Panc1 (cell line): ENCODE data around the gene ZCWPW1.

Experiments used
- POLR2AphosphoS5 ChIP-seq: IDR thresholded peaks from 2 replicates; pipeline ENCODE4 v1.6.1; 2012; ENCODE audit warnings: mild to moderate bottlenecking, low read depth, low read length, moderate library complexity
- SIN3A ChIP-seq: IDR thresholded peaks from 2 replicates; pipeline ENCODE4 v1.6.1; 2012; ENCODE audit warnings: low read depth, mild to moderate bottlenecking, low read length, moderate library complexity, borderline replicate concordance; ENCODE audit not compliant: insufficient read depth
- TF ChIP-seq, protein P1 (sequence below): fragments of 450-650 bp; IDR thresholded peaks from 2 replicates; pipeline ENCODE4 v1.5.1; 2017; ENCODE audit warnings: mild to moderate bottlenecking
- TF ChIP-seq, protein P2 (sequence below), 2 experiments: IDR thresholded peaks; 2 replicates each; pipeline ENCODE4 v1.6.1; 2011 to 2012; ENCODE audit warnings: low read depth in 2 of 2, control low read depth in 1 of 2, low read length in 1 of 2, mild to moderate bottlenecking in 1 of 2, moderate library complexity in 1 of 2; ENCODE audit not compliant: insufficient read depth in 1 of 2

GRCh38 chr7:100432053-100432452 is 3.5 kb upstream of the ZCWPW1 start:
- TF ChIP-seq, protein P1, sequence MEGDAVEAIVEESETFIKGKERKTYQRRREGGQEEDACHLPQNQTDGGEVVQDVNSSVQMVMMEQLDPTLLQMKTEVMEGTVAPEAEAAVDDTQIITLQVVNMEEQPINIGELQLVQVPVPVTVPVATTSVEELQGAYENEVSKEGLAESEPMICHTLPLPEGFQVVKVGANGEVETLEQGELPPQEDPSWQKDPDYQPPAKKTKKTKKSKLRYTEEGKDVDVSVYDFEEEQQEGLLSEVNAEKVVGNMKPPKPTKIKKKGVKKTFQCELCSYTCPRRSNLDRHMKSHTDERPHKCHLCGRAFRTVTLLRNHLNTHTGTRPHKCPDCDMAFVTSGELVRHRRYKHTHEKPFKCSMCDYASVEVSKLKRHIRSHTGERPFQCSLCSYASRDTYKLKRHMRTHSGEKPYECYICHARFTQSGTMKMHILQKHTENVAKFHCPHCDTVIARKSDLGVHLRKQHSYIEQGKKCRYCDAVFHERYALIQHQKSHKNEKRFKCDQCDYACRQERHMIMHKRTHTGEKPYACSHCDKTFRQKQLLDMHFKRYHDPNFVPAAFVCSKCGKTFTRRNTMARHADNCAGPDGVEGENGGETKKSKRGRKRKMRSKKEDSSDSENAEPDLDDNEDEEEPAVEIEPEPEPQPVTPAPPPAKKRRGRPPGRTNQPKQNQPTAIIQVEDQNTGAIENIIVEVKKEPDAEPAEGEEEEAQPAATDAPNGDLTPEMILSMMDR, result no peak
- TF ChIP-seq SIN3A, result no peak
- no peak for TF ChIP-seq POLR2AphosphoS5
- TF ChIP-seq, protein P2, sequence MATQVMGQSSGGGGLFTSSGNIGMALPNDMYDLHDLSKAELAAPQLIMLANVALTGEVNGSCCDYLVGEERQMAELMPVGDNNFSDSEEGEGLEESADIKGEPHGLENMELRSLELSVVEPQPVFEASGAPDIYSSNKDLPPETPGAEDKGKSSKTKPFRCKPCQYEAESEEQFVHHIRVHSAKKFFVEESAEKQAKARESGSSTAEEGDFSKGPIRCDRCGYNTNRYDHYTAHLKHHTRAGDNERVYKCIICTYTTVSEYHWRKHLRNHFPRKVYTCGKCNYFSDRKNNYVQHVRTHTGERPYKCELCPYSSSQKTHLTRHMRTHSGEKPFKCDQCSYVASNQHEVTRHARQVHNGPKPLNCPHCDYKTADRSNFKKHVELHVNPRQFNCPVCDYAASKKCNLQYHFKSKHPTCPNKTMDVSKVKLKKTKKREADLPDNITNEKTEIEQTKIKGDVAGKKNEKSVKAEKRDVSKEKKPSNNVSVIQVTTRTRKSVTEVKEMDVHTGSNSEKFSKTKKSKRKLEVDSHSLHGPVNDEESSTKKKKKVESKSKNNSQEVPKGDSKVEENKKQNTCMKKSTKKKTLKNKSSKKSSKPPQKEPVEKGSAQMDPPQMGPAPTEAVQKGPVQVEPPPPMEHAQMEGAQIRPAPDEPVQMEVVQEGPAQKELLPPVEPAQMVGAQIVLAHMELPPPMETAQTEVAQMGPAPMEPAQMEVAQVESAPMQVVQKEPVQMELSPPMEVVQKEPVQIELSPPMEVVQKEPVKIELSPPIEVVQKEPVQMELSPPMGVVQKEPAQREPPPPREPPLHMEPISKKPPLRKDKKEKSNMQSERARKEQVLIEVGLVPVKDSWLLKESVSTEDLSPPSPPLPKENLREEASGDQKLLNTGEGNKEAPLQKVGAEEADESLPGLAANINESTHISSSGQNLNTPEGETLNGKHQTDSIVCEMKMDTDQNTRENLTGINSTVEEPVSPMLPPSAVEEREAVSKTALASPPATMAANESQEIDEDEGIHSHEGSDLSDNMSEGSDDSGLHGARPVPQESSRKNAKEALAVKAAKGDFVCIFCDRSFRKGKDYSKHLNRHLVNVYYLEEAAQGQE (IDR thresholded peaks at IDR 0.05; ENCODE audit: insufficient read depth in 1 of 2, low read depth in 2 of 2, low read length in 1 of 2), result no peak
